Astrocyte (in vitro differentiated cells and primary cell): ENCODE data around the gene CDK2. TPM values are rescaled to one million over a fixed set of nuclear protein-coding genes. Genes with fewer than 3 reads are reported as not detected.

Experiments used
- DNase-seq: peaks from one replicate; pipeline ENCODE4 v3.0.0-alpha.2; 2010; ENCODE audit warnings: low read depth
- FAIRE-seq: peaks from 2 replicates; lab custom pipeline; 2011; peaks lifted over from hg19 to GRCh38; lab: Jason Lieb, UNC
- H2AFZ ChIP-seq: 2 replicates; pipeline ENCODE4 v1.6.0; 2012; ENCODE audit warnings: low read depth, low read length, inconsistent platforms
- H3K27ac ChIP-seq: 2 replicates; pipeline ENCODE4 v1.5.1; 2011; ENCODE audit warnings: low read depth, low read length, inconsistent platforms
- H3K27me3 ChIP-seq: 2 replicates; pipeline ENCODE4 v1.6.0; 2011; ENCODE audit warnings: low read length, inconsistent platforms; ENCODE audit not compliant: insufficient read depth
- H3K36me3 ChIP-seq: 2 replicates; pipeline ENCODE4 v1.5.1; 2011; ENCODE audit warnings: low read length, inconsistent platforms; ENCODE audit not compliant: insufficient read depth
- H3K4me1 ChIP-seq: 2 replicates; pipeline ENCODE4 v1.5.1; 2011; ENCODE audit warnings: low read length, inconsistent platforms; ENCODE audit not compliant: insufficient read depth
- H3K4me2 ChIP-seq: 2 replicates; pipeline ENCODE4 v1.6.0; 2012; ENCODE audit warnings: low read length, inconsistent platforms
- H3K4me3 ChIP-seq: 2 replicates; pipeline ENCODE4 v1.5.1; 2011; ENCODE audit warnings: low read depth, mild to moderate bottlenecking, low read length, inconsistent platforms; ENCODE audit not compliant: insufficient read depth
- H3K79me2 ChIP-seq: 2 replicates; pipeline ENCODE4 v1.6.0; 2012; ENCODE audit warnings: mild to moderate bottlenecking, low read length, inconsistent platforms; ENCODE audit not compliant: insufficient read depth
- H3K9ac ChIP-seq: 2 replicates; pipeline ENCODE4 v1.6.0; 2012; ENCODE audit warnings: mild to moderate bottlenecking, low read length, inconsistent platforms
- H3K9me3 ChIP-seq: 2 replicates; pipeline ENCODE4 v1.5.1; 2012; ENCODE audit warnings: low read depth, mild to moderate bottlenecking, low read length, inconsistent platforms; ENCODE audit not compliant: insufficient read depth
- H4K20me1 ChIP-seq: 2 replicates; pipeline ENCODE4 v1.6.0; 2012; ENCODE audit warnings: low read length, inconsistent platforms; ENCODE audit not compliant: insufficient read depth
- H3K27ac Mint-ChIP-seq: one replicate; pipeline ENCODE4 v1.8.0; 2021; ENCODE audit warnings: mild to moderate bottlenecking, mixed read lengths; ENCODE audit not compliant: unreplicated experiment
- H3K27me3 Mint-ChIP-seq: one replicate; pipeline ENCODE4 v1.8.0; 2021; ENCODE audit warnings: low read depth, mixed read lengths; ENCODE audit not compliant: unreplicated experiment
- H3K36me3 Mint-ChIP-seq: one replicate; pipeline ENCODE4 v1.8.0; 2021; ENCODE audit warnings: low read depth, mixed read lengths; ENCODE audit not compliant: unreplicated experiment
- H3K4me1 Mint-ChIP-seq: one replicate; pipeline ENCODE4 v1.8.0; 2021; ENCODE audit warnings: low read depth, mixed read lengths; ENCODE audit not compliant: unreplicated experiment
- H3K4me3 Mint-ChIP-seq: one replicate; pipeline ENCODE4 v1.8.0; 2021; ENCODE audit warnings: mild to moderate bottlenecking, moderate library complexity, mixed read lengths; ENCODE audit not compliant: unreplicated experiment
- H3K9me3 Mint-ChIP-seq: one replicate; pipeline ENCODE4 v1.8.0; 2021; ENCODE audit warnings: mild to moderate bottlenecking, mixed read lengths; ENCODE audit not compliant: unreplicated experiment
- CTCF ChIP-seq: IDR thresholded peaks from 2 replicates; pipeline ENCODE4 v1.5.1; 2011; ENCODE audit warnings: low read depth, mild to moderate bottlenecking, inconsistent platforms, low read length, moderate library complexity; ENCODE audit not compliant: insufficient read depth
- EZH2 ChIP-seq: IDR thresholded peaks from 2 replicates; pipeline ENCODE4 v1.6.1; 2012; ENCODE audit warnings: mild to moderate bottlenecking, low read length, inconsistent platforms; ENCODE audit not compliant: insufficient read depth
- total RNA-seq: library from RNA; stranded (reverse); gene quantifications from 2 replicates; pipeline ENCODE4 v1.2.1, GENCODE V29; 2021

The CDK2 gene
- total RNA-seq, 1 donor from 2014 or later = 44.3 TPM

GRCh38 chr12:55972042-55972441, 5.4 kb downstream of the CDK2 start:
- H3K9ac ChIP-seq = no peak overlapping the region
- peaks cover 50% of the 10 kb centered on the region for H3K79me2 ChIP-seq
- FAIRE-seq (no peak), DNase-seq (peak; percentile 63)
- Mint-ChIP-seq H3K9me3 (no peaks in the 10 kb centered on the region), H3K4me1 (peaks cover 19% of the 10 kb centered on the region), H3K27ac (no peak overlapping the region), H3K36me3 (peaks cover 2% of the 10 kb centered on the region), H3K27me3 (no peaks in the 10 kb centered on the region), H3K4me3 (no peak overlapping the region)
- peaks cover 20% of the 10 kb centered on the region for H3K4me1 ChIP-seq
- H3K4me2 ChIP-seq = peak overlapping the region; percentile 98
- TF ChIP-seq EZH2 (no peak), CTCF (no peak)
- no peaks in the 10 kb centered on the region for H3K9me3 ChIP-seq
- no peaks in the 10 kb centered on the region for H3K27me3 ChIP-seq
- peak overlapping the region; percentile 93 for H3K27ac ChIP-seq
- no peak overlapping the region for H2AFZ ChIP-seq
- no peaks in the 10 kb centered on the region for H3K36me3 ChIP-seq
- H4K20me1 ChIP-seq = peaks cover 18% of the 10 kb centered on the region
- H3K4me3 ChIP-seq = no peak overlapping the region

DNA sequence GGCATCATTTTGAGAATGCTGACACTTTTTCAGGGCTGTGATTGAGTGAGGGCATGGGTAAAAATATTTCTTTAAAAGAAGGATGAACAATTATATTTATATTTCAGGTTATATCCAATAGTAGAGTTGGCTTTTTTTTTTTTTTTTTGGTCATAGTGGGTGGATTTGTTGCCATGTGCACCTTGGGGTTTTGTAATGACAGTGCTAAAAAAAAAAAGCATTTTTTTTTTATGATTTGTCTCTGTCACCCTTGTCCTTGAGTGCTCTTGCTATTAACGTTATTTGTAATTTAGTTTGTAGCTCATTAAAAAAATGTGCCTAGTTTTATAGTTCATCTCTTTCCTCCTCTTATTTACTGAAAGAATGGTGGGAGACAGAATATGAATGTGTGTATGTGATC, 5.8 kb downstream of the CDK2 start:
- Histone ChIP-seq H4K20me1 (peaks cover 22% of the 10 kb centered on the region), H3K9ac (peak overlapping the region; percentile 93), H3K4me2 (peak overlapping the region; percentile 98), H3K27ac (peak overlapping the region; percentile 93), H3K79me2 (peaks cover 50% of the 10 kb centered on the region), H2AFZ (no peak overlapping the region), H3K36me3 (no peaks in the 10 kb centered on the region), H3K4me3 (peak overlapping the region; percentile 74), H3K9me3 (no peaks in the 10 kb centered on the region), H3K27me3 (no peaks in the 10 kb centered on the region), H3K4me1 (peaks cover 16% of the 10 kb centered on the region)
- no peak overlapping the region for H3K27ac Mint-ChIP-seq
- no peaks in the 10 kb centered on the region for H3K27me3 Mint-ChIP-seq
- no peaks in the 10 kb centered on the region for H3K9me3 Mint-ChIP-seq
- peaks cover 19% of the 10 kb centered on the region for H3K4me1 Mint-ChIP-seq
- H3K36me3 Mint-ChIP-seq = peaks cover 2% of the 10 kb centered on the region
- FAIRE-seq (no peak), DNase-seq (no peak)
- H3K4me3 Mint-ChIP-seq = no peak overlapping the region
- TF ChIP-seq EZH2 (no peak), CTCF (no peak)

DNA sequence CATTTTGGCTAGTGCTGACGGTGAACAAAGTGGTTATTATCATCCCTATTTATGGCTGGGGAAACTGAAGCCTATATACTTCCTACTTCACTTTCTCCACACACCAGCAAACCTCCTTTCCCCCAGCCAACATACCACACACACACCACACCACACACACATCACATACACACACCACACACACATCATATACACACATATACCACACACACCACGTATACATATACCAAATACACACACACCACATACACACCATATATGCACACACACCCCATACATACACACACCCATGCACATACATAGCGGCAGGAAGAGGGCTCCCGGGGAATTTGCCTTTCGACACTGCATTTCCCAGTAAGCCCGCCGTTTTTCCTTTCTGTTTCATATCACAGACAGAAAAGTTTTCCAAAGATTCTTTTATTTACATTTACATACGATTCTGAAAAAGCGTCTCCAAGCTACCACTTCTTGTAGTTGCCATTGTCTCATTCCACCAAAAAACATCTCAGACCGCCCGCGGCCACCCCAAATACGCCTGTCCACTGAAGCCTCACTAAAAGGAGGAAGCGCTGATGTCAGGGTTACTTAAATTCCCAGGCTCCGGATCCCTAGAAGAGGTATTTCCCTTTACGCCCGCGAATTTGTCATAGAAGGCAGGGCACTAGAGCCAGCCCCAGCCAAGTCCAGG, 6.4 kb downstream of the CDK2 start:
- FAIRE-seq = peak; percentile 29
- no peaks in the 10 kb centered on the region for H3K27me3 ChIP-seq
- Mint-ChIP-seq H3K4me1 (peaks cover 17% of the 10 kb centered on the region), H3K36me3 (peaks cover 2% of the 10 kb centered on the region), H3K9me3 (no peaks in the 10 kb centered on the region), H3K27me3 (no peaks in the 10 kb centered on the region), H3K4me3 (no peak overlapping the region), H3K27ac (no peak overlapping the region)
- peak overlapping the region; percentile 74 for H3K4me3 ChIP-seq
- H3K27ac ChIP-seq = peak overlapping the region; percentile 93
- no peaks in the 10 kb centered on the region for H3K9me3 ChIP-seq
- TF ChIP-seq CTCF = no peak
- TF ChIP-seq EZH2 = no peak
- H4K20me1 ChIP-seq = peaks cover 28% of the 10 kb centered on the region
- peak; percentile 60 for DNase-seq
- peaks cover 50% of the 10 kb centered on the region for H3K79me2 ChIP-seq
- no peaks in the 10 kb centered on the region for H3K36me3 ChIP-seq
- peak overlapping the region; percentile 70 for H2AFZ ChIP-seq
- H3K4me2 ChIP-seq = peak overlapping the region; percentile 98
- H3K4me1 ChIP-seq = peaks cover 12% of the 10 kb centered on the region
- peak overlapping the region; percentile 93 for H3K9ac ChIP-seq
